AG04449 (cell line): ENCODE data around the gene SPATA9.
"Not testable (repeated sequence)": the region's sequence is repeated elsewhere in the genome, so short reads cannot be mapped to it uniquely, and the experiment has no call there.

ENCODE experiments used
- CTCF ChIA-PET: fragments of 350-600 bp; formaldehyde crosslinking; extraction: SDS; loops from one replicate; lab custom pipeline; 2021; ENCODE audit warnings: antibody characterized with exemption; lab: Yijun Ruan, JAX
- POLR2A ChIA-PET: fragments of 400-600, 350-600 bp; formaldehyde crosslinking; extraction: SDS; loops from one replicate; lab custom pipeline; 2020; ENCODE audit warnings: antibody characterized with exemption, inconsistent platforms; lab: Yijun Ruan, JAX
- DNase-seq: peaks from one replicate; pipeline ENCODE4 v3.0.0-alpha.2; 2010; ENCODE audit warnings: low read depth, low spot score
- H3K4me3 ChIP-seq: 2 replicates; pipeline ENCODE4 v1.5.1; 2011; ENCODE audit warnings: low read depth, mild to moderate bottlenecking, control low read depth, low read length
- CTCF ChIP-seq: IDR thresholded peaks from one replicate; pipeline ENCODE4 v1.5.1; 2011; ENCODE audit warnings: mild to moderate bottlenecking, moderate library complexity, low read length, control low read depth, inconsistent platforms; ENCODE audit not compliant: insufficient read depth; ENCODE audit errors: missing control alignments

Gene SPATA9

GRCh38 chr5:95718203-95718602 lies 35.4 kb upstream of the SPATA9 start:
- TF ChIP-seq CTCF, result no peak
- CTCF ChIA-PET, result interaction anchor here (1.4 kb wide), 1 partner anchor 54 kb away, joined by 4 read pairs; no protein-coding TSS in a partner anchor
- no peak overlapping the region for H3K4me3 ChIP-seq
- no peak for DNase-seq
- POLR2A ChIA-PET, result no interaction called here

- H3K4me3 ChIP-seq, result no peak overlapping the region
- TF ChIP-seq CTCF, result no peak
- DNase-seq, result no peak
- ChIA-PET CTCF (interaction anchor here (0.7 to 1.4 kb wide), 2 partner anchors 53 to 129 kb away, joined by 3 to 4 read pairs; no protein-coding TSS in a partner anchor), POLR2A (no interaction called here)
These were observed 34.6 kb upstream of the SPATA9 start for GRCh38 chr5:95717439-95717838.

GRCh38 chr5:95715799-95716461 lies 33.1 kb upstream of the SPATA9 start:
- no peak overlapping the region for H3K4me3 ChIP-seq
- DNase-seq, result no peak
- no peak for TF ChIP-seq CTCF
- POLR2A ChIA-PET, result no interaction called here
- CTCF ChIA-PET, result no interaction called here

- ChIA-PET POLR2A (no interaction called here), CTCF (interaction anchor here (1.2 kb wide), 1 partner anchor 50 kb away, joined by 3 read pairs; no protein-coding TSS in a partner anchor)
- no peak overlapping the region for H3K4me3 ChIP-seq
- DNase-seq, result no peak
- no peak for TF ChIP-seq CTCF
These were observed 31.3 kb upstream of the SPATA9 start for GRCh38 chr5:95713960-95714710.

- H3K4me3 ChIP-seq, CTCF ChIA-PET, POLR2A ChIA-PET, DNase-seq: not testable (repeated sequence)
These were observed 30.5 kb upstream of the SPATA9 start for GRCh38 chr5:95713246-95713645.

- no peak overlapping the region for H3K4me3 ChIP-seq
- DNase-seq, result no peak
- TF ChIP-seq CTCF, result no peak
- ChIA-PET POLR2A (interaction anchor here (1.2 kb wide), 1 partner anchor 19 kb away, joined by 3 read pairs; the partner anchor contains the start of gene RHOBTB3), CTCF (interaction anchor here (1.3 kb wide), 1 partner anchor 45 kb away, joined by 3 read pairs; no protein-coding TSS in a partner anchor)
These were observed 29.7 kb upstream of the SPATA9 start for GRCh38 chr5:95712347-95712958.
